GM12875 (cell line): ENCODE data around the gene TMEM161A.
"Not testable (repeated sequence)": the region's sequence is repeated elsewhere in the genome, so short reads cannot be mapped to it uniquely, and the experiment has no call there.

Experiments
- H3K4me3 ChIP-seq: one replicate; pipeline ENCODE4 v1.5.1; 2011; ENCODE audit warnings: low read depth, low read length, control low read depth
- TF ChIP-seq, protein P1 (sequence below): IDR thresholded peaks from 2 replicates; pipeline ENCODE4 v1.5.1; 2011; ENCODE audit warnings: low read depth, mild to moderate bottlenecking, control low read depth, inconsistent platforms, low read length, moderate library complexity, borderline replicate concordance; ENCODE audit not compliant: insufficient read depth

Gene TMEM161A

DNA sequence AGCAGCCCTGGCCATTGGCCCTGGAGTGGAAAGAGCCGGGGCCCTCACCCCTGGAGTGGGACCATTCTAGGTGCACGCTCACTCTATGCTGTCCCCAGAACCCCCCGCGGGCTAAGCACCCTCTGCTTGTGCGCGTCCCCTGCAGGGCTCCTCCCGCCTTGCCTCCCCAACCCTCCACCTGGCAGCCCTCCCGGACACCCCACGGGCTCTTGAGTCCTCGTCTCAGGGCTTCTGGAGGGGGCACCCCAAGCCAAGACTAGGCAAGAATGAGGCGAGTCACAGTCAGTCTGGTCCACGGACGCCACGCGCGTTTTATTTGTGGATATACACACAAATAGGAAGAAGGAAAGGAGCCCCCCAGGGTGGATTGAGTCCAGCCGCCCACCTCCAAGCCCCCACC is 7.0 kb upstream of the TMEM161A start:
- no peak overlapping the region for H3K4me3 ChIP-seq
- TF ChIP-seq, protein P1, sequence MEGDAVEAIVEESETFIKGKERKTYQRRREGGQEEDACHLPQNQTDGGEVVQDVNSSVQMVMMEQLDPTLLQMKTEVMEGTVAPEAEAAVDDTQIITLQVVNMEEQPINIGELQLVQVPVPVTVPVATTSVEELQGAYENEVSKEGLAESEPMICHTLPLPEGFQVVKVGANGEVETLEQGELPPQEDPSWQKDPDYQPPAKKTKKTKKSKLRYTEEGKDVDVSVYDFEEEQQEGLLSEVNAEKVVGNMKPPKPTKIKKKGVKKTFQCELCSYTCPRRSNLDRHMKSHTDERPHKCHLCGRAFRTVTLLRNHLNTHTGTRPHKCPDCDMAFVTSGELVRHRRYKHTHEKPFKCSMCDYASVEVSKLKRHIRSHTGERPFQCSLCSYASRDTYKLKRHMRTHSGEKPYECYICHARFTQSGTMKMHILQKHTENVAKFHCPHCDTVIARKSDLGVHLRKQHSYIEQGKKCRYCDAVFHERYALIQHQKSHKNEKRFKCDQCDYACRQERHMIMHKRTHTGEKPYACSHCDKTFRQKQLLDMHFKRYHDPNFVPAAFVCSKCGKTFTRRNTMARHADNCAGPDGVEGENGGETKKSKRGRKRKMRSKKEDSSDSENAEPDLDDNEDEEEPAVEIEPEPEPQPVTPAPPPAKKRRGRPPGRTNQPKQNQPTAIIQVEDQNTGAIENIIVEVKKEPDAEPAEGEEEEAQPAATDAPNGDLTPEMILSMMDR = no peak

DNA sequence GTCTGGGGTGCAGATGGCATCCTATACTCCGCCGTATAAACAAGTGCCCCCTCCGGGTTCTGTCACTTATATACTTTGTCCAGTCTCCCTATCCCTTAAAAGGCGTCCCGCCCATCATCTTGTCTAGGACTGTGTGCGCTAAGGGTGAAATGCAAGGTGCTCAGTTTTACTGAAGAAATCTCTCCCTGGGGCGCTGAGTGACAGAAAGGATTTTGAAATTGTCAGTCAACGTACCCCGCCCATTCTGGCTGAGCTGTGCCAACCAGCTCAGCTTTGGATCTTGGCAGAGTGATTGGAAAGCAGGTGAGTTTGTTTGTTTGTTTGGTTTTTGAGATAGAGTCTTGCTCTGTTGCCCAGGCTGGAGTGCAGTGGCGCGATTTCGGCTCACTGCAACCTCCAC is 4.1 kb upstream of the TMEM161A start:
- TF ChIP-seq, protein P1 = no peak

DNA sequence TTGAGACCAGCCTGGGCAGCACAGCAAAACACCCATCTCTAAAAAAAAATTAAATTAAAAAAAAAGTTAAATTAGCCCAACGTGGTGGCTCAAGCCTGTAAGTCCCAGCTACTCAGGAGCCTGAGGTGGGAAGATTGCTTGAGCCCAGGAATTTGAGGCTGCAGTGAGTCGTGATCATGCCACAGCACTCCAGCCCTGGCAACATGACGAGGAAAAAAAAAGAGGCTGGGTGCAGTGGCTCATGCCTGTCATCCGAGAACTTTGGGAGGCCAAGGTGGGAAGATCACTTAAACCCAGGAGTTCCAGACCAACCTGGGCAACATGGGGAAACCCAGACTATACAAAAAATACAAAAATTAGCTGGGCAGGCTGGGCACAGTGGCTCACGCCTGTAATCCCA is 2.2 kb upstream of the TMEM161A start:
- H3K4me3 ChIP-seq = no peak overlapping the region
- TF ChIP-seq, protein P1 = no peak

More for the DNA sequence above, 4.1 kb upstream of the TMEM161A start:
- H3K4me3 ChIP-seq = no peak overlapping the region

DNA sequence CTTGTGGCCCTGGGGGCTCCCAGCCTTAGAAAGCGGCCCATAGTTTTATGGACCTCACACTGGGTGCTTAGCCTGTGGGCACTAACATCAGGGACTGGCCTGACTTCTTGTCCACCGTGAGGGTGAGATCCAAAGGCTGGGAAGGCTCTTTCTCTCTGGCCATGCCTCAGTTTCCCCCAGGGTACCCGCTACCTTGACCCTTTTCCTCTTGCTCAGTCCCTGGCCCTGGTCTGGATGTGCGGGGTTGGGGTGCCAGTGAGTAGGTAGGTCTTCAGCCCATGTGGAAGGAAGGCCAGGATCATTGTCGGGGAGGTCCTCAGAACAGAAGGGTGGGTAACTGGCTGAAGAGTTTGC is 1.6 kb upstream of the TMEM161A start:
- no peak overlapping the region for H3K4me3 ChIP-seq
- TF ChIP-seq, protein P1 = no peak

DNA sequence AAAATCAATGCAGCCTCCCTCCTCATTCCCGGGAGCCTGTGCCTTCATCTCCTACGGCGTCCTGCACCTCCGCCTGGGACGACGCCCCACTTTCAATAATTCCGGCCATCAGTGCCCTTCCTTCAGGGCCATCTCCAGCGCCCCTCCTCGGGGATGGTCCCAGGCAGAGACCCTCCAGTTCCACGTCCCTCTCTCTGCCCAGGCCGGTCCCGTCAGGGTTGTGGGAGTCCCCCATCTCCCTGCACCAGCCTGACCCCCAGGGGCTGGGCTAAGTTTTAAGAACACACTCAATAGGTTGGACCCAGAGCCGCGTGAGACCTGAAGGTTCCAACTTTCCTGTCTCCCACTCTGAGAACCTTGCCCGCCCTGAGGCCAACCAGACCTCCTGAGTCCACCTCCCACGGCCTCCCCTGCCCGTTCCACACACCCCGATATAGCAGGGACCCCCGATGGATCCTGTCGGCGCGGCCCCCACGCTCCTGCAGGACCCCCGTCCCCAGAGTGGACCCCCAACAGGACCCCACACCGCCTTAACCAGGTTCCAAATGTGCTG is 646 bp downstream of the TMEM161A start:
- H3K4me3 ChIP-seq = peak overlapping the region; percentile 61
- TF ChIP-seq, protein P1 = no peak

DNA sequence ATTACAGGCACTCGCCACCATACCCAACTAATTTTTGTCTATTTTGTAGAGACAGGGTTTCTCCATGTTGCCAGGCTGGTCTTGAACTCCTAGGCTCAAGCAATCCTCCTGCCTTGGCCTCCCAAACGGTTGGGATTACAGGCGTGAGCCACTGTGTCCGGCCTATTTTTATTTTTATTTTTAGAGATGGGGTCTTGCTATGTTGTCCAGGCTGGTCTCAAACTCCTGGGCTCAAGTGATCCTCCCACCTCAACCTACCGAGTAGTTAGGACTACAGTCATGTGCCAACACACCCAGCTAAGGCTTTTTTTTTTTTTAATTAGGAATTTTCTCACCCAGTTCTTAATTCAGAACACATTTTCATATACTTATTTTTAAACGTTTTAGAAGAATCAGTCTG is 2.6 kb downstream of the TMEM161A start:
- not testable (repeated sequence) for H3K4me3 ChIP-seq

DNA sequence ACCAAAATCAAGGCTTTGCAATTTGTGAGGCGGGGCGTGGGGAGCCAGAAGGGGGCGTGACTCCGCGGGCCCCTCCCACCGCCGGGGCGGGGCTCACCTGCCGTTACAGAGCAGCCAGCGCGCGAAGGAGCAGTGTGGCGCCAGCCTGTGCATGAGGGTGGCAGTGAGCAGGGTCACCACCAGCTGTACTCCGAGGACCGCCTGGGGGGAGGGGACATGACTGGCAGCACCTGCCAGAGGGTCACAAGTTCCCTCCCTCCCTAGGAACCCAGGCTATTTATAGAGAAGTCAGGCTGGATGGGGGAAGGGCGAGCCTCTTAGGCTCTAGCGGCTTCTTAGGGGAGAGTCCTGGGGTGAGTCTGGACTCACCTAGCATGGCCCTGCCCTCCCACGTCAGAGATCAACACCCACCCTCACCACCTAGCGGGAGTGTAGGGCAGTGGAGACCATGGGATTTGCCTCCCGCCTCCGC is 3.6 kb downstream of the TMEM161A start:
- peak overlapping the region; percentile 8 for H3K4me3 ChIP-seq
- TF ChIP-seq, protein P1 = no peak

DNA sequence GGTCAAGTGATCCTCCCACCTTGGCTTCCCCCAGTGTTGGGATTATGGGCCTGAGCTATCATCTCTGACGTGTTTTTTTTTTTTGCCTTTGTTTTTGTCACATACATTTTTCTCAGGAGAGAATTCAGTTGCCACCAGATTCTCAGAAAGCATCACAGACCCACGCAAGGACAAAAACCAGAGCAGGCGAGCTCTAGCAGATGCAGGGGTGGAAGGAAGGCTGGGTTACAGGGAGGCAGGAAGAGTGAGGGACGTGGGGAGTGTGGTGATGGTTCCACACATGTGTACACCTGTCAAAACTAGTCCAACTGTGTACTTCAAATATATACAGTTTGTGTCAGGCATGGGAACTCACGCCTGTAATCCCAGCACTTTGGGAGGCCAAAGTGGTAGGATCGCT is 4.3 kb downstream of the TMEM161A start:
- TF ChIP-seq, protein P1 = no peak

More for the DNA sequence above, 4.3 kb downstream of the TMEM161A start:
- H3K4me3 ChIP-seq = no peak overlapping the region
